ENCODE measurements around the gene MAGEB6B. TPM values are rescaled to one million over a fixed set of nuclear protein-coding genes. Genes with fewer than 3 reads are reported as not detected.

MAGEB6B gene, protein sequence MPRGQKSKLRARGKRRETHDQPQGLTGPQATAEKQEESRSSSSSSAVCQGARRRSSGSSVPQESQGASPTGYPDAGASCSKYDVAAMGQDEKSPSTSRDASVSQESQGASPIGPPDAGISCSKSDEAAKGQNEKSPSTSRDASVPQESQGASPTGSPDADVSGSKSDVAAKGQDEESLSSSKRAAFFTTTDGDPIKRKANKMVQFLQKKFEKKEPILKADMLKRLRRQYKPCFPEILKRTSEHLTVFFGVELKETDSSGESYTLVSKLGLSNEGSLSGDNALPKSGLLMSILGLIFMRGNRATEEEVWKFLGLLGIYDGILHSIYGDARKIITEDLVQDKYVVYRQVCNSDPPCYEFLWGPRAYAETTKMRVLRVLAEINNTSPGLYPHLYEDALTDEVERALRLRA
- not detected in 2 replicates for total RNA-seq

DNA sequence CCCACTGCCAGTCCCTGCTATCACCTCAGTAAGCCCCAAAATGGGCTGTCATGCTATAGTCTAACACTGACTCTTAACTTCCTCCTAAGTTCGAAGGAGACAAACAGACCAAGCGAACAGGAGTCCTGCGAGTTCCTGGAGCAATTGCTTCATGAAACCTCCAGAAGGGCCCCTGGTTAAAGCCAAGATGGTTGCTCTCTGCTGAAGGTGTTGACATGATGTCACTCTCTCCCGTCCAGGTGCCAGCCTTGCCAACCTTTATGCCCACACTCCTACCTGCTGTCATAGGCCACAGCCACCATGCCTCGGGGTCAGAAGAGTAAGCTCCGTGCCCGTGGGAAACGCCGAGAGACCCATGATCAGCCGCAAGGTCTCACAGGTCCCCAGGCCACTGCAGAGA lies at the start of gene MAGEB6B:
TSS of gene MAGEB6B (plus strand) at position 301 of the 400 bp plus-strand sequence. CDS start at position 301, 0 bp downstream.

DNA sequence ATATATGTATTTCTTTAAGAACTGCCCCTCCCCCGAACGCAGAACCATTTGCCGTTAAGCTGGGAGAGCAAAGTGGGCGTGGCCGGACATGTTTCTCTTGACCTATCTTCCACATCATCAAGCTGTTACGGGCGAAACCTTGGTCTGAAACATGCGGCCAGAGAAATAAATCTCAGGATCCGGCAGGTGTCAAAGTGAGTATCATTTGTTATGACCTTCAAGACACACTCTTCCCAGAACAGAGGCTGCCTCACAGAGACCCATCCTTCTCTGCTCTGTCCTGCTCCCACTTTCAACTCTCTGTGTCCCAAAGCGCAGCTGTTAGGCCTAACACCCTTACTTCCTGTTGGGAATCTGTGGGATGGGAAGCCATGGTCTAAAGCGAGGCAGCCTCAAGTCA lies 22.1 kb upstream of the MAGEB6B start, which contains the start of gene MAGEB18:
TSS of gene MAGEB18 (plus strand) at position 70 of the 400 bp plus-strand sequence. CDS start 643 bp downstream, outside the sequence.

DNA sequence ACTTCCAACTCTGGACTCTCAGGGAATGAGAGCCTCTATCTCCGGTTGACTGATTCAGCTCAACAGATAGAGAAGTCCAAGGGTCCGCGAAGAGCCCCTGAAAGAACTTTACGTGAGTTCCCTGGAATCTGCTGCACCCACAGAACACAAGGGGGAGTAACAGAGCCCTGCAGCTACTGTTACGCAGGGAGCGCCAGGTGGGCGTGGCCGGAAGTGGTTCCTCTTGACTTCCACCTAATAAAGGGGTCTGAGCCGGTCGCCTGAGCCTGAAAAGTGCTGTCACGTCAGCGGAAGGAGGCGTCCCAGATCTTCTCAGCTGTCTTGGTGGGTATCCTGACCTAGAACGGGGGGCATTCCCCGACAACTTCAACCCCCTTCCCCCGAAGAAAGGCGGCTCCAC lies 31.8 kb downstream of the MAGEB6B start, which contains the start of gene MAGEB6:
TSS of gene MAGEB6 (plus strand) at position 237 of the 400 bp plus-strand sequence. CDS start 1,407 bp downstream, outside the sequence.

Other genes starting within 250 kb of the MAGEB6B start
- not detected in 2 replicates for gene MAGEB18, start 22.3 kb upstream of the MAGEB6B start, total RNA-seq
- not detected in 2 replicates for gene MAGEB6, start 31.8 kb downstream of the MAGEB6B start, total RNA-seq
- gene MAGEB5, start 55.6 kb downstream of the MAGEB6B start, total RNA-seq: not detected in 2 replicates